HEK293T (cell line): Measurements from ENCODE around the gene RIMBP2.

Experiments used
- ARNT ChIP-seq: fragments of 450-650 bp; IDR thresholded peaks from 2 replicates; pipeline ENCODE4 v1.6.1; 2017; ENCODE audit warnings: mild to moderate bottlenecking
- BHLHE40 ChIP-seq: fragments of 450-650 bp; IDR thresholded peaks from 2 replicates; pipeline ENCODE4 v1.6.1; 2016; ENCODE audit warnings: mild to moderate bottlenecking, moderate library complexity, borderline replicate concordance
- ELF4 ChIP-seq: fragments of 450-650 bp; IDR thresholded peaks from 2 replicates; pipeline ENCODE4 v1.6.1; 2017; ENCODE audit warnings: antibody characterized with exemption
- FOXK2 ChIP-seq: fragments of 450-650 bp; IDR thresholded peaks from 2 replicates; pipeline ENCODE4 v1.6.1; 2016; ENCODE audit warnings: mild to moderate bottlenecking
- FOXM1 ChIP-seq: fragments of 450-650 bp; IDR thresholded peaks from 2 replicates; pipeline ENCODE4 v1.6.1; 2017; ENCODE audit warnings: mild to moderate bottlenecking, borderline replicate concordance
- HDGF ChIP-seq: fragments of 450-650 bp; IDR thresholded peaks from 2 replicates; pipeline ENCODE4 v1.6.1; 2017; ENCODE audit warnings: antibody characterized with exemption, borderline replicate concordance
- LEF1 ChIP-seq: fragments of 450-650 bp; IDR thresholded peaks from 2 replicates; pipeline ENCODE4 v1.6.1; 2017; ENCODE audit warnings: mild to moderate bottlenecking, borderline replicate concordance
- NFRKB ChIP-seq: fragments of 450-650 bp; IDR thresholded peaks from 2 replicates; pipeline ENCODE4 v1.6.1; 2016; ENCODE audit warnings: mild to moderate bottlenecking, moderate library complexity
- SP1 ChIP-seq: fragments of 450-650 bp; IDR thresholded peaks from 2 replicates; pipeline ENCODE4 v1.6.1; 2017
- SUZ12 ChIP-seq: fragments of 450-650 bp; IDR thresholded peaks from 2 replicates; pipeline ENCODE4 v1.6.1; 2016; ENCODE audit warnings: mild to moderate bottlenecking
- TARDBP ChIP-seq: fragments of 450-650 bp; IDR thresholded peaks from 2 replicates; pipeline ENCODE4 v1.6.1; 2016
- ZNF384 ChIP-seq: fragments of 450-650 bp; IDR thresholded peaks from 2 replicates; pipeline ENCODE4 v1.6.1; 2016
- TF ChIP-seq, protein P1 (sequence below): fragments of 450-650 bp; IDR thresholded peaks from 2 replicates; pipeline ENCODE4 v1.6.1; 2016

DNA sequence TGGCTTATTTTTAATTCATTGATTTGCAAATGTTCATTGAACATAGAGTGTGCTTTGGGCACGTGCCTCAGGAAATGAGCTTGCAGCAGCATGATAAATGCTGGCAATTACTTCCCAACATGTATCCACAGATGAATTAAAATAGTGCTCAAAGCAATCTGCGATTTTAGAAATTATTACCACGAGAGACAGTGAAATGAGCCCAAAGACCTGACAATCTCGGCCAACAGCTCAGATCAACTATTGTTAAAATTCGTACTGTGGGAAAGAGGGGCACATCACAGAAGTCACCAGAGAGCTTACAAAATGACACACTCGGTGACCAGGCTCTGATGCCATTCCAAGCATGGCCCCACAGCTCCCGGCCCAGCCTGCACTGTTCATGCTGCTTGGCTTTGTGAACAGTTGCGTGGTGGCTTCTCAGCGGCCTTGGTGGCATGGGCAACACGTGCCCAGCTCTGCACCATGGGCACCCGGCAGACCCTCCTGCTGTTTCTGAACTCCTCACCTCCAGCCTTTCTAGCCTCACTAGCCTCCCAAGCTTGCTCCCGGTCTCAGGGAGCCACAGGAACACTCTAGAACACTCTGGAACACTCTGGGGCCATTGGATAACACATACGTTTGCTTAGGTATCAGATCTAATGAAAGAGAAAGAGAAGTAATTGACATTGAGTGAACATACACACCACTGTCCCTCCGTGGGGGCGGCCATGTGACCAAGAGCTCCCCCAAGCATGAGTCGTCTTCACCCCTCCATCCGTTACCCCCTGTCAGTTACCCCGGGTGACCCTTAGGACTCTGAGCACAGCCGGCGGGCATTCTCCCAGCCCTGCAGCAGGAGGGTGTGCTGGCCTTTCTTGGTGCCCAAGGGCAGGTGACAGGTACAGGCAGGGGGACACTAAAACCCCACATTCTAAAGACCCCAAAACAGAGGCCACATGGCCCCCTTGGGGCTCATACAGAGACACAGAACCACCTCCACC lies 28.0 kb downstream of the RIMBP2 start:
- no peak for TF ChIP-seq ARNT
- TF ChIP-seq ELF4: no peak
- TF ChIP-seq SP1: no peak
- TF ChIP-seq BHLHE40: no peak
- TF ChIP-seq TARDBP: no peak
- TF ChIP-seq FOXK2: no peak
- TF ChIP-seq FOXM1: no peak
- no peak for TF ChIP-seq LEF1
- TF ChIP-seq, protein P1, sequence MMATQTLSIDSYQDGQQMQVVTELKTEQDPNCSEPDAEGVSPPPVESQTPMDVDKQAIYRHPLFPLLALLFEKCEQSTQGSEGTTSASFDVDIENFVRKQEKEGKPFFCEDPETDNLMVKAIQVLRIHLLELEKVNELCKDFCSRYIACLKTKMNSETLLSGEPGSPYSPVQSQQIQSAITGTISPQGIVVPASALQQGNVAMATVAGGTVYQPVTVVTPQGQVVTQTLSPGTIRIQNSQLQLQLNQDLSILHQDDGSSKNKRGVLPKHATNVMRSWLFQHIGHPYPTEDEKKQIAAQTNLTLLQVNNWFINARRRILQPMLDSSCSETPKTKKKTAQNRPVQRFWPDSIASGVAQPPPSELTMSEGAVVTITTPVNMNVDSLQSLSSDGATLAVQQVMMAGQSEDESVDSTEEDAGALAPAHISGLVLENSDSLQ: no peak
- TF ChIP-seq ZNF384: no peak
- no peak for TF ChIP-seq SUZ12
- TF ChIP-seq NFRKB: no peak
- TF ChIP-seq HDGF: no peak
